NCI-H1694 treated with DMSO at 0.1 percent for 48 hours (cell line): ENCODE measurements around the gene USP17L10.
"Not testable (repeated sequence)": the region's sequence is repeated elsewhere in the genome, so short reads cannot be mapped to it uniquely, and the experiment has no call there.

ENCODE experiments used
- DNase-seq: peaks from one replicate; lab custom pipeline; 2025; lab: John Stamatoyannopoulos, UW

Gene USP17L10, protein sequence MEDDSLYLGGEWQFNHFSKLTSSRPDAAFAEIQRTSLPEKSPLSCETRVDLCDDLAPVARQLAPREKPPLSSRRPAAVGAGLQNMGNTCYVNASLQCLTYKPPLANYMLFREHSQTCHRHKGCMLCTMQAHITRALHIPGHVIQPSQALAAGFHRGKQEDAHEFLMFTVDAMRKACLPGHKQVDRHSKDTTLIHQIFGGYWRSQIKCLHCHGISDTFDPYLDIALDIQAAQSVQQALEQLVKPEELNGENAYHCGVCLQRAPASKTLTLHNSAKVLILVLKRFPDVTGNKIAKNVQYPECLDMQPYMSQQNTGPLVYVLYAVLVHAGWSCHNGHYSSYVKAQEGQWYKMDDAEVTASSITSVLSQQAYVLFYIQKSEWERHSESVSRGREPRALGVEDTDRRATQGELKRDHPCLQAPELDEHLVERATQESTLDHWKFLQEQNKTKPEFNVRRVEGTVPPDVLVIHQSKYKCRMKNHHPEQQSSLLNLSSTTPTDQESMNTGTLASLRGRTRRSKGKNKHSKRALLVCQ

DNA sequence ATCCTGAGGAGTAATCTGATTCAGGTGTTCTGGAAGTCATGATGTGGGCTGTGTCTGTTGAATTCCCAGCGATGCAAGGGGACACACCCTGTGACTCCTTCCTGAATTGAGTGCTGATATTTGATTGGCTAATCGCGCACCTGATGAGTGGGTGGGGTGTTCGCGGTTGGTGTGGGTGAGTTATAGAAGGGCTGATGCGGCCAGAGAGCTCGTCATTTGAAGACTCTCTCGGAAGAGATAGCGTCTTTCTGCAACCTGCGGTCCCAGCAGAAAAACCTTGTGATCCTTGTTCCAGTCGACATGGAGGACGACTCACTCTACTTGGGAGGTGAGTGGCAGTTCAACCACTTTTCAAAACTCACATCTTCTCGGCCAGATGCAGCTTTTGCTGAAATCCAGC is at the start of gene USP17L10:
Gene USP17L10 (plus strand): TSS at position 301 of the 400 bp plus-strand sequence. CDS start 0 bp downstream, at position 301.
- DNase-seq = not testable (repeated sequence)

DNA sequence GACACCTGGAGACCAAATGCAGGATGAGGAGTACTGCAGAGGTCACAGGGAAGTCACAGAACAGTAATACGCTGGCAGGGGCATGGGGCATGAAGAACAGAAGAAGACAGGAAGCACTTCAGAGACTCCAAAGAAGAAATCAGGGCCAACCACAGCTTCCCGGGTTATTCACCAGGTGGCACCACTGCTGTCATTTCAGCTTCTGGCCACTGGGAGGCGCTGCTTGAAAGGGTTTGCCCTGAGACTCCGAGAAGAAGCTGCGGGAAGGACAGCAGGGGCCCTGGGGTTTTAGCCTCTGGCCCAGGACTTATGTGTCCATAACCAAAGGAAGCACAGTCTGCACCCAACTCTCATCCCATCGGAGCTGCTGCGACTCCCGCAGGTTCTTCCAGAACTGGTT is 44.5 kb upstream of the USP17L10 start:
- DNase-seq = not testable (repeated sequence)

DNA sequence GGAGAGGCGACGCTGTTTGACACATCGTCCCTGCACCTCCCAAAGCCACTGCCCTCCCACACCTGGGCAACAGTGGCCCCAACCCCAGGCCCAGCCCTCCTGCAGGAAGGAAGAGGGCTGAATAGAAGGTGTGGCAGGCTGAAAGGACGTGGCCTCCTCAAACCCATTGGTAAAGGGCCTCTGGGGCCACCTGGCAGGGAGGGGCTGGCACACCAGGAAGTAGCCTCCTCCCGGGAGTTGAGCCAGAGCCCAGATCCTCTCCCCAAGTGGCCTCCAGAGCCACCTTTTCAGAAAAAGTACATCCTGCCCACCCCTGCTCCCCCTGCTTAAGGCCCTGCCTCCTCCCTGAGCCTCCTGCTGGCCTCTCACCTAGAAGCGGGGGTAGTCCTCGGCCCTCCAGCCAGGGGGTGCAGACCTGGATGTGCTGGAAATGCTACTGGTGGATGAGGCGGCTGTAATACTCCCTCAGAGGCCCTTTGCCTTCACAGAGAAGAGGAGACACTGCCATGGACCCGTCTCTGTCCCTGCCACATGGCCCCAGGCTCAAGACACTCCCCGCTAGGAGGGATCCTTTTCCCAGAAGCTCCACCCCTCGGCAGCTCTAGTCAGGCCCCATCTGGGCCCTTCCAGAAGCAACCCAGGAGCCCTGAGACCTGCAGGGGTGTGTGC is 40.5 kb upstream of the USP17L10 start, which contains the start of gene FAM90A26:
Gene FAM90A26 (plus strand): TSS at position 619 of the 669 bp plus-strand sequence. CDS start 2,764 bp downstream, outside the sequence.
- DNase-seq = not testable (repeated sequence)

DNA sequence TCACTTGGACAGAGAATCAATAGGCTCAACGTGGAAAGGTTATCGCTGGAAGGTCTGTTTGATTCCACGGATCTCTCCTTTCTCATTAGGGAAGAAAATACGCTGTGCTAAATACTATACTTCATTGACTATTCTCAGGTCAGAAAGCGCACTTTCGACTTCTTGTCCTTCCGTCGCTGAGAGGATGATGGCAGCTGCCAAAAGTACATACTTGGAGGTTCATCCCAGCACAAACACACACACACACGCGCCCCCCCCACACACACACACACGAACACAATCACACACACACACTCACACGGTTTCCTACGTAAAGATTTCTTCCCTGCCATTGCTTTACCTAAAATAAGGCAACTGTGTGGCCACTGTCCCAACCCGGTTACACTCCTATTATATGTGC is 4.2 kb downstream of the USP17L10 start:
- DNase-seq = not testable (repeated sequence)

DNA sequence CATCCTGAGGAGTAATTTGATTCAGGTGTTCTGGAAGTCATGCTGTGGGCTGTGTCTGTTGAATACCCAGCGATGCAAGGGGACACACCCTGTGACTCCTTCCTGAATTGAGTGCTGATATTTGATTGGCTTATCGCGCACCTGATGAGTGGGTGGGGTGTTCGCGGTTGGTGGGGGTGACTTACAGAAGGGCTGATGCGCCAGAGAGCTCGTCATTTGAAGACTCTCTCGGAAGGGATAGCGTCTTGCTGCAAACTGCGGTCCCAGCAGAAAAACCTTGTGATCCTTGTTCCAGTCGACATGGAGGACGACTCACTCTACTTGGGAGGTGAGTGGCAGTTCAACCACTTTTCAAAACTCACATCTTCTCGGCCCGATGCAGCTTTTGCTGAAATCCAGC is 4.6 kb downstream of the USP17L10 start, which contains the start of gene USP17L11:
Gene USP17L11 (plus strand): TSS at position 301 of the 400 bp plus-strand sequence. CDS start 0 bp downstream, at position 301.
- DNase-seq = not testable (repeated sequence)

DNA sequence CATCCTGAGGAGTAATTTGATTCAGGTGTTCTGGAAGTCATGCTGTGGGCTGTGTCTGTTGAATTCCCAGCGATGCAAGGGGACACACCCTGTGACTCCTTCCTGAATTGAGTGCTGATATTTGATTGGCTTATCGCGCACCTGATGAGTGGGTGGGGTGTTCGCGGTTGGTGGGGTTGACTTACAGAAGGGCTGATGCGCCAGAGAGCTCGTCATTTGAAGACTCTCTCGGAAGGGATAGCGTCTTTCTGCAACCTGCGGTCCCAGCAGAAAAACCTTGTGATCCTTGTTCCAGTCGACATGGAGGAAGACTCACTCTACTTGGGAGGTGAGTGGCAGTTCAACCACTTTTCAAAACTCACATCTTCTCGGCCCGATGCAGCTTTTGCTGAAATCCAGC is 9.4 kb downstream of the USP17L10 start, which contains the start of gene USP17L12:
Gene USP17L12 (plus strand): TSS at position 301 of the 400 bp plus-strand sequence. CDS start 0 bp downstream, at position 301.
- not testable (repeated sequence) for DNase-seq

DNA sequence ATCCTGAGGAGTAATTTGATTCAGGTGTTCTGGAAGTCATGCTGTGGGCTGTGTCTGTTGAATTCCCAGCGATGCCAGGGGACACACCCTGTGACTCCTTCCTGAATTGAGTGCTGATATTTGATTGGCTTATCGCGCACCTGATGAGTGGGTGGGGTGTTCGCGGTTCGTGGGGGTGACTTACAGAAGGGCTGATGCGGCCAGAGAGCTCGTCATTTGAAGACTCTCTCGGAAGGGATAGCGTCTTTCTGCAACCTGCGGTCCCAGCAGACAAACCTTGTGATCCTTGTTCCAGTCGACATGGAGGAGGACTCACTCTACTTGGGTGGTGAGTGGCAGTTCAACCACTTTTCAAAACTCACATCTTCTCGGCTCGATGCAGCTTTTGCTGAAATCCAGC is 14.1 kb downstream of the USP17L10 start, which contains the start of gene USP17L13:
Gene USP17L13 (plus strand): TSS at position 301 of the 400 bp plus-strand sequence. CDS start 0 bp downstream, at position 301.
- DNase-seq = not testable (repeated sequence)

DNA sequence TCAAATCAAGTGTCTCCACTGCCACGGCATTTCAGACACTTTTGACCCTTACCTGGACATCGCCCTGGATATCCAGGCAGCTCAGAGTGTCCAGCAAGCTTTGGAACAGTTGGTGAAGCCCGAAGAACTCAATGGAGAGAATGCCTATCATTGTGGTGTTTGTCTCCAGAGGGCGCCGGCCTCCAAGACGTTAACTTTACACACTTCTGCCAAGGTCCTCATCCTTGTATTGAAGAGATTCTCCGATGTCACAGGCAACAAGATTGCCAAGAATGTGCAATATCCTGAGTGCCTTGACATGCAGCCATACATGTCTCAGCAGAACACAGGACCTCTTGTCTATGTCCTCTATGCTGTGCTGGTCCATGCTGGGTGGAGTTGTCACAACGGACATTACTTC is 19.8 kb downstream of the USP17L10 start:
- not testable (repeated sequence) for DNase-seq

DNA sequence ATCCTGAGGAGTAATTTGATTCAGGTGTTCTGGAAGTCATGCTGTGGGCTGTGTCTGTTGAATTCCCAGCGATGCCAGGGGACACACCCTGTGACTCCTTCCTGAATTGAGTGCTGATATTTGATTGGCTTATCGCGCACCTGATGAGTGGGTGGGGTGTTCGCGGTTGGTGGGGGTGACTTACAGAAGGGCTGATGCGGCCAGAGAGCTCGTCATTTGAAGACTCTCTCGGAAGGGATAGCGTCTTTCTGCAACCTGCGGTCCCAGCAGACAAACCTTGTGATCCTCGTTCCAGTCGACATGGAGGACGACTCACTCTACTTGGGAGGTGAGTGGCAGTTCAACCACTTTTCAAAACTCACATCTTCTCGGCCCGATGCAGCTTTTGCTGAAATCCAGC is 23.6 kb downstream of the USP17L10 start, which contains the start of gene USP17L15:
Gene USP17L15 (plus strand): TSS at position 301 of the 400 bp plus-strand sequence. CDS start 0 bp downstream, at position 301.
- DNase-seq = not testable (repeated sequence)

DNA sequence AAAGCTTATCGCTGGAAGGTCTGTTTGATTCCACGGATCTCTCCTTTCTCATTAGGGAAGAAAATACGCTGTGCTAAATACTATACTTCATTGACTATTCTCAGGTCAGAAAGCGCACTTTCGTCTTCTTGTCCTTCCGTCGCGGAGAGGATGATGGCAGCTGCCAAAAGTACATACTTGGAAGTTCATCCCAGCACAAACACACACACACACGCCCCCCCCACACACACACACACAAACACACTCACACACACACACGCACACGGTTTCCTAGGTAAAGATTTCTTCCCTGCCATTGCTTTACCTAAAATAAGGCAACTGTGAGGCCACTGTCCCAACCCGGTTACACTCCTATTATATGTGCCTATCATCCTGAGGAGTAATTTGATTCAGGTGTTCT is 28.0 kb downstream of the USP17L10 start:
- not testable (repeated sequence) for DNase-seq

DNA sequence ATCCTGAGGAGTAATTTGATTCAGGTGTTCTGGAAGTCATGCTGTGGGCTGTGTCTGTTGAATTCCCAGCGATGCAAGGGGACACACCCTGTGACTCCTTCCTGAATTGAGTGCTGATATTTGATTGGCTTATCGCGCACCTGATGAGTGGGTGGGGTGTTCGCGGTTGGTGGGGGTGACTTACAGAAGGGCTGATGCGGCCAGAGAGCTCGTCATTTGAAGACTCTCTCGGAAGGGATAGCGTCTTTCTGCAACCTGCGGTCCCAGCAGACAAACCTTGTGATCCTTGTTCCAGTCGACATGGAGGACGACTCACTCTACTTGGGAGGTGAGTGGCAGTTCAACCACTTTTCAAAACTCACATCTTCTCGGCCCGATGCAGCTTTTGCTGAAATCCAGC is 33.1 kb downstream of the USP17L10 start, which contains the start of gene USP17L17:
Gene USP17L17 (plus strand): TSS at position 301 of the 400 bp plus-strand sequence. CDS start 0 bp downstream, at position 301.
- DNase-seq = not testable (repeated sequence)

DNA sequence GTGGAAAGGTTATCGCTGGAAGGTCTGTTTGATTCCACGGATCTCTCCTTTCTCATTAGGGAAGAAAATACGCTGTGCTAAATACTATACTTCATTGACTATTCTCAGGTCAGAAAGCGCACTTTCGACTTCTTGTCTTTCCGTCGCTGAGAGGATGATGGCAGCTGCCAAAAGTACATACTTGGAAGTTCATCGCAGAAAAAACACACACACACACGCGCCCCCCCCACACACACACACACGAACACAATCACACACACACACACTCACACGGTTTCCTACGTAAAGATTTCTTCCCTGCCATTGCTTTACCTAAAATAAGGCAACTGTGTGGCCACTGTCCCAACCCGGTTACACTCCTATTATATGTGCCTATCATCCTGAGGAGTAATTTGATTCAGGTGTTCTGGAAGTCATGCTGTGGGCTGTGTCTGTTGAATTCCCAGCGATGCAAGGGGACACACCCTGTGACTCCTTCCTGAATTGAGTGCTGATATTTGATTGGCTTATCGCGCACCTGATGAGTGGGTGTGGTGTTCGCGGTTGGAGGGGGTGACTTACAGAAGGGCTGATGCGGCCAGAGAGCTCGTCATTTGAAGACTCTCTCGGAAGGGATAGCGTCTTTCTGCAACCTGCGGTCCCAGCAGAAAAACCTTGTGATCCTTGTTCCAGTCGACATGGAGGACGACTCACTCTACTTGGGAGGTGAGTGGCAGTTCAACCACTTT is 37.7 kb downstream of the USP17L10 start, which contains the start of gene USP17L18:
Gene USP17L18 (plus strand): TSS at position 678 of the 728 bp plus-strand sequence. CDS start 0 bp downstream, at position 678.
- DNase-seq = not testable (repeated sequence)

DNA sequence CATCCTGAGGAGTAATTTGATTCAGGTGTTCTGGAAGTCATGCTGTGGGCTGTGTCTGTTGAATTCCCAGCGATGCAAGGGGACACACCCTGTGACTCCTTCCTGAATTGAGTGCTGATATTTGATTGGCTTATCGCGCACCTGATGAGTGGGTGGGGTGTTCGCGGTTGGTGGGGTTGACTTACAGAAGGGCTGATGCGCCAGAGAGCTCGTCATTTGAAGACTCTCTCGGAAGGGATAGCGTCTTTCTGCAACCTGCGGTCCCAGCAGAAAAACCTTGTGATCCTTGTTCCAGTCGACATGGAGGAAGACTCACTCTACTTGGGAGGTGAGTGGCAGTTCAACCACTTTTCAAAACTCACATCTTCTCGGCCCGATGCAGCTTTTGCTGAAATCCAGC is 42.6 kb downstream of the USP17L10 start, which contains the start of gene USP17L19:
Gene USP17L19 (plus strand): TSS at position 301 of the 400 bp plus-strand sequence. CDS start 0 bp downstream, at position 301.
- not testable (repeated sequence) for DNase-seq

DNA sequence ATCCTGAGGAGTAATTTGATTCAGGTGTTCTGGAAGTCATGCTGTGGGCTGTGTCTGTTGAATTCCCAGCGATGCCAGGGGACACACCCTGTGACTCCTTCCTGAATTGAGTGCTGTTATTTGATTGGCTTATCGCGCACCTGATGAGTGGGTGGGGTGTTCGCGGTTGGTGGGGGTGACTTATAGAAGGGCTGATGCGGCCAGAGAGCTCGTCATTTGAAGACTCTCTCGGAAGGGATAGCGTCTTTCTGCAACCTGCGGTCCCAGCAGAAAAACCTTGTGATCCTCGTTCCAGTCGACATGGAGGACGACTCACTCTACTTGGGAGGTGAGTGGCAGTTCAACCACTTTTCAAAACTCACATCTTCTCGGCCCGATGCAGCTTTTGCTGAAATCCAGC is 47.4 kb downstream of the USP17L10 start, which contains the start of gene USP17L20:
Gene USP17L20 (plus strand): TSS at position 301 of the 400 bp plus-strand sequence. CDS start 0 bp downstream, at position 301.
- not testable (repeated sequence) for DNase-seq
